Neural crest cell (in vitro differentiated cells): ENCODE measurements around the gene TRAPPC3L. TPM values are rescaled to one million over a fixed set of nuclear protein-coding genes. Genes with fewer than 3 reads are reported as not detected.

ENCODE experiments used
- DNase-seq: peaks from one replicate; pipeline ENCODE4 v3.0.0; 2021; ENCODE audit warnings: low read depth, mixed read lengths, low spot score
- H3K27ac Mint-ChIP-seq: one replicate; pipeline ENCODE4 v1.8.0; 2021; ENCODE audit warnings: mild to moderate bottlenecking, mixed read lengths; ENCODE audit not compliant: unreplicated experiment
- H3K27me3 Mint-ChIP-seq: 2 replicates; pipeline ENCODE4 v1.8.0; 2021; ENCODE audit warnings: low read depth, mild to moderate bottlenecking, mixed read lengths
- H3K36me3 Mint-ChIP-seq: 2 replicates; pipeline ENCODE4 v1.8.0; 2021; ENCODE audit warnings: low read depth, mild to moderate bottlenecking, mixed read lengths
- H3K4me1 Mint-ChIP-seq: 2 replicates; pipeline ENCODE4 v1.8.0; 2021; ENCODE audit warnings: mixed read lengths
- H3K4me3 Mint-ChIP-seq: one replicate; pipeline ENCODE4 v1.8.0; 2021; ENCODE audit warnings: mild to moderate bottlenecking, mixed read lengths
- H3K9me3 Mint-ChIP-seq: 2 replicates; pipeline ENCODE4 v1.8.0; 2021; ENCODE audit warnings: mixed read lengths
- CTCF ChIP-seq: fragments of 200-600 bp; sonication (generic); conservative IDR thresholded peaks from 2 replicates; pipeline ENCODE4 v1.5.0; 2021; ENCODE audit warnings: antibody characterized with exemption, mild to moderate bottlenecking
- total RNA-seq: library from RNA; stranded (reverse); gene quantifications from 2 replicates; pipeline ENCODE4 v1.2.1, GENCODE V29; 2021

The TRAPPC3L gene
- total RNA-seq, 1 donor from 2014 or later: not detected

GRCh38 chr6:116514111-116514510 is 31.4 kb downstream of the TRAPPC3L start:
- DNase-seq: no peak
- Mint-ChIP-seq H3K9me3 (peaks cover 4% of the 10 kb centered on the region), H3K4me1 (peaks cover 18% of the 10 kb centered on the region), H3K27me3 (peaks cover 4% of the 10 kb centered on the region), H3K36me3 (no peaks in the 10 kb centered on the region), H3K4me3 (no peak overlapping the region), H3K27ac (no peak overlapping the region)
- no peak for TF ChIP-seq CTCF

GRCh38 chr6:116513224-116513875 is 32.1 kb downstream of the TRAPPC3L start:
- H3K9me3 Mint-ChIP-seq: peaks cover 11% of the 10 kb centered on the region
- H3K4me1 Mint-ChIP-seq: peaks cover 18% of the 10 kb centered on the region
- H3K4me3 Mint-ChIP-seq: no peak overlapping the region
- no peak for TF ChIP-seq CTCF
- H3K27me3 Mint-ChIP-seq: peaks cover 4% of the 10 kb centered on the region
- H3K36me3 Mint-ChIP-seq: no peaks in the 10 kb centered on the region
- H3K27ac Mint-ChIP-seq: no peak overlapping the region
- DNase-seq: no peak

GRCh38 chr6:116512734-116513133 is 32.8 kb downstream of the TRAPPC3L start:
- Mint-ChIP-seq H3K27ac (no peak overlapping the region), H3K36me3 (no peaks in the 10 kb centered on the region), H3K27me3 (no peaks in the 10 kb centered on the region), H3K4me1 (peaks cover 18% of the 10 kb centered on the region), H3K9me3 (peaks cover 13% of the 10 kb centered on the region), H3K4me3 (no peak overlapping the region)
- no peak for DNase-seq
- no peak for TF ChIP-seq CTCF

- Mint-ChIP-seq H3K9me3 (peaks cover 13% of the 10 kb centered on the region), H3K27me3 (no peaks in the 10 kb centered on the region), H3K36me3 (no peaks in the 10 kb centered on the region), H3K4me3 (peak overlapping the region; percentile 8), H3K27ac (peak overlapping the region; percentile 88), H3K4me1 (peaks cover 18% of the 10 kb centered on the region)
- no peak for DNase-seq
- no peak for TF ChIP-seq CTCF
Measured at GRCh38 chr6:116512111-116512559, 33.3 kb downstream of the TRAPPC3L start.

- no peaks in the 10 kb centered on the region for H3K36me3 Mint-ChIP-seq
- H3K9me3 Mint-ChIP-seq: peaks cover 13% of the 10 kb centered on the region
- no peaks in the 10 kb centered on the region for H3K27me3 Mint-ChIP-seq
- TF ChIP-seq CTCF: peak; percentile 65
- DNase-seq: no peak
- H3K27ac Mint-ChIP-seq: peak within 1 kb of the TSS; percentile 88
- peaks cover 18% of the 10 kb centered on the region for H3K4me1 Mint-ChIP-seq
- peak within 1 kb of the TSS; percentile 8 for H3K4me3 Mint-ChIP-seq
Measured at GRCh38 chr6:116511424-116512110, 33.9 kb downstream of the TRAPPC3L start, which contains the start of gene CALHM5. CALHM5 (plus strand) TSS chr6:116511639; CDS start chr6:116511697, 58 bp downstream.
